ENCODE measurements around the gene GIMAP2. TPM values are rescaled to one million over a fixed set of nuclear protein-coding genes. Genes with fewer than 3 reads are reported as not detected.

Gene GIMAP2
- total and polyA plus RNA-seq, 2 of the 13 experiments (the other 11 are each of a cell fraction or from before 2014, with no cell fraction given), result 0.49 to 1.4 TPM

- BruUV-seq (replicated peaks), result no TSS peak
- DNase-seq (ENCODE audit: low spot score) (no peak), FAIRE-seq (no peak), ATAC-seq (no peak)
- no peaks in the 10 kb centered on the region for H3K79me2 ChIP-seq (ENCODE audit: insufficient read depth, low read length)
- POLR2A ChIA-PET, result no interaction called here
- H3K36me3 ChIP-seq (replicated peaks in 1 of 2; ENCODE audit: control insufficient read depth in 1 of 2, insufficient read depth in 2 of 2, low read length in 2 of 2), result no peaks in the 10 kb centered on the region
- TF ChIP-seq EZH2 (conservative IDR thresholded peaks at IDR 0.05; ENCODE audit: low read depth, low read length) (no peak), LCORL (IDR thresholded peaks at IDR 0.05) (no peak), LCORL (CRISPR knock-in tag; IDR thresholded peaks at IDR 0.05) (no peak), U2AF1 (optimal IDR thresholded peaks at IDR 0.05; ENCODE audit: low read depth, low read length) (no peak), ZNF788 (CRISPR knock-in tag; IDR thresholded peaks at IDR 0.05; ENCODE audit: borderline replicate concordance) (no peak), CSRNP2 (CRISPR knock-in tag; conservative IDR thresholded peaks at IDR 0.05; ENCODE audit: low read depth) (no peak), ZNF781 (CRISPR knock-in tag; IDR thresholded peaks at IDR 0.05; ENCODE audit: borderline replicate concordance, not compliant biosample characterization) (no peak), RCOR2 (CRISPR knock-in tag; IDR thresholded peaks at IDR 0.05) (no peak), RFX3 (CRISPR knock-in tag; IDR thresholded peaks at IDR 0.05) (no peak)
- 33% methylated on average over 4 of the region's 4 CpGs for WGBS (ENCODE audit: low lambda C conversion rate)
- no peak overlapping the region for H3K4me3 ChIP-seq (replicated peaks in 1 of 3; ENCODE audit: insufficient read depth in 1 of 3, low read depth in 2 of 3, low read length in 3 of 3)
- H3K27ac ChIP-seq (ENCODE audit: extremely low read length, insufficient read depth, low read length), result no peak overlapping the region
- no peak overlapping the region for H3K9ac ChIP-seq (ENCODE audit: insufficient read depth, low read depth, low read length)
- CTCF ChIA-PET (ENCODE audit: low intra/inter-chr PET ratio, low total read pairs), result no interaction called here
- intact Hi-C loops (cut with micrococcal nuclease; ENCODE audit: unreplicated experiment) (no loop called here), in situ Hi-C loops (cut with HindIII; ENCODE audit: extremely low pct_ligation_motif_present, low pct_unique_long_range_greater_than_20kb) (no loop called here)
- H3K9me3 ChIP-seq (ENCODE audit: low read length), result no peaks in the 10 kb centered on the region
- H3K27me3 ChIP-seq (ENCODE audit: control insufficient read depth in 1 of 2, insufficient read depth in 2 of 2, low read length in 2 of 2), result peaks cover 0 to 3% of the 10 kb centered on the region in 2 experiments; a peak in 2 of 5 replicates
- no peak overlapping the region for H3K4me2 ChIP-seq (ENCODE audit: low read depth, low read length)
- H4K20me1 ChIP-seq (ENCODE audit: insufficient read depth, low read length), result no peaks in the 10 kb centered on the region
- H2AFZ ChIP-seq (ENCODE audit: low read length), result no peak overlapping the region
- H3K4me1 ChIP-seq (ENCODE audit: insufficient read depth, low read length), result no peaks in the 10 kb centered on the region
Observed at GRCh38 chr7:150716939-150717338, 31.4 kb downstream of the GIMAP2 start.
